Activated CD4-positive, alpha-beta T cell treated with anti-CD3 and anti-CD28 coated beads, Interleukin-10, Interleukin-2, amounts not matched to agents 100 ng/mL and 50 ng/mL, durations not matched to agents 16 hours and 8 hours (primary cell): ENCODE data around the gene ZIC1.

Experiments
- DNase-seq: peaks from one replicate; pipeline ENCODE4 v3.0.0-alpha.2; 2020

Gene ZIC1

DNA sequence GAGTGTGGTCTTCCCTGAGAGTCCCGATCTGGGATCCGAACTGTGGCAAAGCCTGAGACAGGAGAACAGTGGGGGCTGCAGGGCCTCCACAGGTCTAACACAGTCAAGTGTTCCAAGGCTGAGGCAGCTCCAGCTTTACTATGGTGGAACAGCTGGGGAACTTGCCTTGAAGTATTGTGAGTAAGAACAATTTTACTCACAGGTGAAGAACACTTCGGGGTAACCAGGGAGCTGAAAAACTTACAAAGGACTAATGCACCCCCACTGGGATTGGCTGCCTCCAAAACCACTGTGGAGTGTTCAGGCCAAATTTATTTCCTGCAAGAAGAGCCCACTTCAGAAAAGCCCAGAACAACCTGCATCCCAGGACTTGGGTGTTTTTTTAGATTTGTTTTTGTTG is 28.2 kb upstream of the ZIC1 start:
- no peak for DNase-seq

- DNase-seq: no peak
Observed at GRCh38 chr3:147381596-147381995, 27.6 kb upstream of the ZIC1 start.

- no peak for DNase-seq
Observed at GRCh38 chr3:147383617-147384016, 25.5 kb upstream of the ZIC1 start.

DNA sequence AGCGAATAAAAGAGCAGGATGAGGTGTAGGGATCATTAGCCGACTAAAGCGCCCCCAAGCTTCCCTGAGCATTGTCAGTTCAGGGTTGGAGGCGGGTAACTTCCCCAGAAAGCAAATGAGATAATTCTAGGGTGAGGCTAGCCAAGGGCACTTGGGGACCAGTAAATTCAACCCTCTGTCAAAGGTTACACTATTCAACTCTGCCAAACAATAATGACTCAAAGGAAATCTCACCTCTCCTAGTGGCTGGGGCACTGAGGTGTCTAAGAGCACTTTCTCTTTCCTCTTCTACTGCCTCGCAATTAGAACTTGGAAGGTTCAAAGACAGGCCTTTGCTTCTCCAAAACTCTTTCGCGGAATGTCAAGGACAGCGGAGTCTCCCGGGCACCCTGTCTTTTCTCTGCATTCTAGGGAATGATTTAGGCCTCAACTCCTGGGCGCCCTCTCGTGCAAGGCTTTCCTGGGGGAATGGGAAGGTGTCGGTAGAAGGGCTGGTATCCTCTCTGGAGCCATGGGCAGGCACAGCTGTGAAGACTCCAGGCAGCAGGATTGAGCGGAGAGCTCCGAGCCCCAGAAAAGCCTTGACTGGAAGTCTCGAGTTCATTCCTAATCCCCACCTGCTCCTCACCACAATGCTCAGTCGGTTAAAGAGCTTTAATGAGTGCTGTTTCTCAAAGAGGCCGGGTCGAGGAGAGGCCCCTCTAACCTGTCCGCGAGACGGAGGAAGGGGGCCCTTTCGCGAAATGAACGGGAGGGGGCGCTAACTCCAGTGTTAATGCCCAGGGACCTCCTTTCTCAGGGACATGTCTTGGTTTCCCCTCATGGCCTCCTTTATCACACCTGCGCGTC is 24.7 kb upstream of the ZIC1 start:
- peak; percentile 4 for DNase-seq

GRCh38 chr3:147385059-147386012 is 23.8 kb upstream of the ZIC1 start:
- DNase-seq: no peak

- no peak for DNase-seq
Observed at GRCh38 chr3:147387291-147387884, 21.8 kb upstream of the ZIC1 start.

GRCh38 chr3:147387885-147388699 is 21.1 kb upstream of the ZIC1 start:
- no peak for DNase-seq

DNA sequence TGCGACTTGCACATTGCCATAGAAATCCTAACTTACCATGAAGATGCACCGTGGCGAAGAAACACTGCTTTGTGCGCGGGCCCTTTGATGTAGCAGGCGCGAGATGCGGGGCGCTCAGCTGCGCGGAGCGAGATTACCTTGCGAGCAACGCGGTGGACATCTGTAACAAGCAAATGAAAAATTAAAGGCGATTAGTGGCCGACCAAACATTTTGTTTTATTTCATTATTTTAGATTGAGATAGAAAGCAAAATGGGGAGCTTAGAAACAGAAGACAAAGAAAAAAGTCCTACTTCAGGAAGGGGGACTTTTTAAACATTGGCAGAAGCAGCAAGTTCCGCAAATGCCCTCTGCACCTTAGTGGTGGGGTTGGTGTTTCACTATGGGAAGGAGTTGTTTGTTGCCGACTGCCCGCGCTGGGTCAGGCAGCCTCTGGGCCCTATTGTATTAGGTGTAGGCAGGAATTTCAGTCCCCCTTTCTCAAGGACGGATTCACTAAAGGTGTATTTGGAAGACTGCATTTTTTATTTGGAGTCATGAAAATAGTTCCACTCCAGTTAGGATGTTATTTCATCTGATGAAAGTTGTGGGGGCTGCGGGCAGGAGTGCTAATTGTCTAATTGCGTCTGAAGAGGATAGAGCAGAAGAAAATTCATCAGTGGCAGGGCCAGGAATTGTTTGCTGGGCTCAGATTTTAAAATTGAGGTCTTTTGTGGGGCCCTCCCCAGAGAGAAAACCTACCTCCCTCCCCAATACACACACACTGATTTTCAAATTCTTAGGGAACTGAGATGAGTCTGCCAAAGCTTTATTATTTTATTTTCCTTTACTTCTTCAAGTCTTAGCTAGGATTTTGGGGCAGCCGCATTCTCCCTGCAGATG is 20.2 kb upstream of the ZIC1 start:
- no peak for DNase-seq

- DNase-seq: no peak
Observed at GRCh38 chr3:147389717-147390116, 19.4 kb upstream of the ZIC1 start.

GRCh38 chr3:147390589-147391569 is 18.3 kb upstream of the ZIC1 start:
- DNase-seq: no peak

DNA sequence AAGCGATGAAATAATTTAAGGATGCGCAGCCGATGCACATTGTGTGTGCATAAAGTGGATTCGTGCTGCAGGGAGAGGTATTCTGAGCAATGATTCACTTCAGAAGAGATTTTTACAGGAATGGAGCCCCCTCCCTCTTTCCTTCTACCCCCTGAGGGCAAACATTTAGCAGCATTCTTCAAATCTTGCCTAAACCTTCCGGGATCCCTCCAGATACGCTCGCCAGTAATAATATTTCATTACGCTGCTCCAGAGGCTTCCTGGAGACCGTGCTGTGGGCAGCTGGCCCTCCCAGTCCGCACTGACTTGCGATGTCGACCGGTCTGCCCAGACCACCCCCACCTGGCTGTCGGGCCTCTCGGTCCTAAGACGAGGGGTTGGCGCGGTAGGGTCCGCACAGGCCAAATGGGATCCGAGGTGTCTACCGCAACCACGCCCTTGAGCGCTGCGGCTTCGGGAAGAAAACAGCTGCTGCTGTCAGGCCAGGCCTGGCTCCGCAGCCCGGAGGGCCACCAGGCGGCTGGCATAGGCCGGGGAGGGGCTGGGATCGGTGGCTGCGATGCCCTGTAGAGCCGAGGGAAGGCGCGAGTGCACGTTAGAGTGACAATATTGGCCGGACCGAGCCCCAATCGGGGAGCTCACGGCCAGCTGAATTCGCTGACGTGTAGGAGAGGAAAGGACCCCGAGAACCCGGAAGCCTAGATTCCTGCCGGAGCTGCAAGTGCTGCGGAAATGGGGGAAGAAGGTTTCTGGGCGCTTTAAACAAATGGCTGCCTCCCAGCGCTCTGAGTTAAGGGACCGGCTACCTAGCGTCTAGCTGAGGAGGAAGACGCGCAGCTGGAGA is 17.2 kb upstream of the ZIC1 start:
- no peak for DNase-seq

DNA sequence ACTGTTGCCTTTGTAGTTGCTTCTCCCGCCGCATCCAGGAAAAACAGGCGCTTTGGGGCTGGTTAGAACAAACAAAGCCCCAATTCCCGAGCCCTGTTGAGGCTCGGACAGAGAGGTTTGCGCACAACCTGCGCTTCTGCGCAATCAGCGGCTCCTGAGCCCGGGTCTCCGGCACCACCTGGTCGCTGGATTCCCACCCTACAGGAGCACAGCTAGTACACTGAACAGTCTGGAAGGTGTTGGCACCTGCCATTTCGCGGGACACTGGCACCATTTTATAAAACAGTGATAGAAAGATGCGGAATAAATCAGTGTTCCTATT is 16.6 kb upstream of the ZIC1 start:
- no peak for DNase-seq

DNA sequence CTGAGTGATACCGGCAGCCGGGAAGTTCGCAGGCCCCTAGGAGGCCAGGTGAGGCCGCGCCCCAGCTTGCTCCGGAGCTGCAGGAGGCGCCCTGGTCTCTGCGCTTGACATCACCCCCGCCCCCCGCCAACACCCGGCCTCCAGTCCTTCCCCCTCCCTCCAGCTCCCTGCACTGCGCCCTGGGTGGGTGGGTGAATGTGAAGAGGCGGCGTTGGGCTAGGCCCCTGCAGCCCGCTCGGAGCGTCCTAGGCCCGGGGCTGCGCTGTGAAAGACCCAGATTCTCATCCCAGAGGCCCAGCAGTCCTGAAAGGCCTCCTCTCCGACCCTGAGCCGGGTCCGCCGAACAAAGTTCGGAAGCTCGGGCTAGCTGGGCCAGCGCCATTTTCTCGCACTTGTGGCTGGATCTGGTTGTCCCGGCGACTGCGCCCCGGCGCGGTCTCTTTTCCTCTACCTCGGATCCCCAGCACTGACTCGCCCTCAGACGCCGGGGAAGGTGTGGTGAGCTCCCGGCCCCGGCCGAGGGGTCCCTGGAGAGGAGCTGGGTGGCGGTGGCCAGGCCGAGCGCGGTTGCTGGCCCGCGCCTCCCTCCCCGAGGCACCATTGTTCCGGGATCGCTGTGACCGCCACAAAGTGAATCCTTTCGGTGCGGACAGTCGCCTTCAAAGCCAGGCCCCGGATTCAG is 15.8 kb upstream of the ZIC1 start:
- DNase-seq: no peak

GRCh38 chr3:147393943-147394883 is 15.0 kb upstream of the ZIC1 start:
- DNase-seq: no peak

GRCh38 chr3:147394884-147395225 is 14.3 kb upstream of the ZIC1 start:
- DNase-seq: no peak

DNA sequence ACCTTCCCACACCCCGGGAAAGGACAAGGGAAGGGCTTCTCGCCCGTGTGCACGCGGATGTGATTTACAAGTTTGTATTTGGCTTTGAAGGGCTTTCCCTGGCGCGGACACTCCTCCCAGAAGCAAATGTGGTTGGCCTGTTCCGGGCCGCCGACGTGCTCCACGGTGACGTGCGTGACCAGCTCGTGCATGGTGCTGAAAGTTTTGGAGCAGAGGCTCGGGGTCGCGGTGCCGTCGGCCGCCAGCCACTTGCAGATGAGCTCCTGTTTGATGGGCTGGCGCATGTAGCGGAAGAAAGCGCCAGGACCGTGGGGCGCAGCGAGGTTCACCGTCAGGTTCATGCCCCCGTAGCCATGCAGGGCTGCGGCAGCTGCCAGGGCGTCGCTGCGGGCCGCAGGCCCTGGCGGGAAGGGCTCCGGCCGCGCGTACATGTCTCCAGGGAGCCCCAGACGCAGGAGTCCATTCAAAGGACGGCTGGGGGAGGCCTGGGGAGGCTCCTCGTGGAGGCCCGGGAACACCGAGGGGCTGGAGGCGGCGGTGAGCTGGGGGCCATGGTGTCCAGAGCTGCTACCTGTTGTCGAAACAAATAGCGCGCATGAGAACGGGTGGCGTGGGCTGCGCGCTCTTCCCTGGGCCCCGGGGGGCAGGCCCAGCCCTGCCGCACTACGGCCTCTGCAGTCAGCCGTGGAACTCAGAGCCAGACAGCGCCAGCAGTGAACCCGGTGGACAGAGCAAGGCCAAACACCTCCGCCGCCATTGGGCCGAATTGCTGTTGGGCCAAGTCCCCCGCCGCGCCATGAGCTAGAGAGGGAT is 13.1 kb upstream of the ZIC1 start:
- no peak for DNase-seq

GRCh38 chr3:147396712-147397046 is 12.5 kb upstream of the ZIC1 start:
- DNase-seq: no peak
